Measurements from ENCODE around the gene ITPR3. TPM values are rescaled to one million over a fixed set of nuclear protein-coding genes. Genes with fewer than 3 reads are reported as not detected.

Gene ITPR3
- total RNA-seq, 1 donor from 2014 or later = 6.9 TPM

GRCh38 chr6:33631971-33632557, 10.9 kb downstream of the ITPR3 start:
- DNase-seq (ENCODE audit: low spot score) = no peak
- intact Hi-C loops (cut with DNase I) = loop anchor here (2.0 kb wide), 1 partner anchor 43 kb away; no protein-coding TSS in a partner anchor

GRCh38 chr6:33632558-33633039, 11.5 kb downstream of the ITPR3 start:
- intact Hi-C loops (cut with DNase I) = loop anchor here (2.0 kb wide), 1 partner anchor 44 kb away; no protein-coding TSS in a partner anchor
- no peak for DNase-seq (ENCODE audit: low spot score)

DNA sequence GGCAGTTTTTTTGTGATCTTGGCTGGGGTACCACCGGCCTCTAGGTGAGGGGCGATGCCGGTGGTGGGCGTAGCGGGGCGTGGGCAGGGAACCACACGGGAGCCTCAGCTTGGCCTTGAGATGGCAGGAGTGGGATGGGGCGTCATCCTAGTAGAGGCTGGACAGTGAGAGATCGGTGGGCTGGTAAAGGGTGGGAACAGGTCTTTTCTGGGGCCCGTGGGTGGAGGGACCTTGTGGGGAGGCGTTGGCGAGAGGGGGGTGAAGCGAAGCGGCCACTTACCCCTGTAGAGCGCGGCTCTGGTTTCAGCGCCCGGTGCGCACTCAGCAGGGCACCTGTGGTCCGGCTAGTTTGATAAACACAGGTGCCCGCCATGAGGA, 12.0 kb downstream of the ITPR3 start:
- intact Hi-C loops (cut with DNase I) = loop anchor here (2.0 kb wide), 1 partner anchor 44 kb away; no protein-coding TSS in a partner anchor
- no peak for DNase-seq (ENCODE audit: low spot score)

DNA sequence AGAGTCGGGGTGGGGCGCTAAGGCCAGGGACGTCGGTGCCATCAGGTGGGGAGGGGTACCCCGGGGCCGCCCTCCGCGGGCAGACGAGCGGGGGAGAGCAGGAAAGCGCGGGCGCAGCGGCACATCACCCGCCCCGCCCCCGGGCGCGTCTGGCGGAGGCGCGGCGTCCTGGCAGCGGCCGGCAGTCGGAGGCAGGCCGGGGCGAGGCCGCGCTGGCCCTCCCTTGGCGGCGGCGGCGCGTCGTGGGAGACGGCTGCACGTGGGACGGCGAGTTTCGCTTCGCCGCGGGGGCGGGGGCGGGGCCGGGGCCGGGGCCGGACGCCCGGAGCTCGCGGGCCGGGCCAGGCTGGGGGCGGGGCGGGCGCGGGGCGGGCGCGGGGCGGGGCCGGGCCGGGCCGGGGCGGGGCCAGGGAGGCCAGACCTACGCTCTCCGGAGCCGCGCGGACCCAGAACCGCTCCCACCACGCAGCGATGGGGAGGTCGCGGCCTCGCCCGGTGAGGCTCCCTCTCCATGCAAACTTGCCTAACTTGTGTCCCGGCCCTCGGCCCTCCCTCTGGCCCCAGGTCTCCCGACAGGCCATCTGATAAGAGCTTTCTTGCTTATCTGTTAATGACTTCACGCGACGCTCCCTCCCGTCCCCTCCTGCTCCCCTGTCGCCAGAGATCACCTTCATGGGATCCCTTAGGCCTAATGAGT, 12.5 kb downstream of the ITPR3 start:
- intact Hi-C loops (cut with DNase I) = loop anchor here (2.0 kb wide), 1 partner anchor 45 kb away; no protein-coding TSS in a partner anchor

DNA sequence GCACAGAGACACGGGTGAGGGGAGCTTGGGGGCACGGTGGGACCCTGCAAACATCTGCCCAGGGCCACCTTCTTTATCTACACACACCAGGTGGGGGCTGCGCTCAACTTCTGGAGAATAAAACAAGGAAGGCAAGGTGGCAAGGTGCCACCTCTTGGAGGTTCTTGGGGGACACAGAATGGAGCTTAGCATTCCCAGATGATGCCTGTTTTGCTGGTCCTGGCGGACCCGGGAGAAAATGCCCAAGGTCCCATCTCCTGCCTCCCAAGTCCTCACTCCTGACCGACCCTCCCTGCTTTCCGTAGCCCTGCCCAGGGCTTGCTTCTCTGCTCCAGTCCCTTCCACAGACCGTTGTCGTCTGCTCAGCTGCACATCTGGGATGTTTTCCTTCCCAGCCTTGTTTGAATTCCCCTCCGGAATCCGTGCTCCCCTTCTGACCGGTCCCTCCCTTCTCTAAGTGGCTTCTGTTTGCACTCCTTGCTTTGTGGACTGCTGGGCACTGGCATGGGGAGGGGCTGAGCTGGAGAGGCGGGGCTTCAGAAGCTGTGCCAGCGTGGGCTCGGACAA, 13.1 kb downstream of the ITPR3 start:
- no peak for DNase-seq (ENCODE audit: low spot score)
- intact Hi-C loops (cut with DNase I) = no loop called here

More for the DNA sequence above, 12.5 kb downstream of the ITPR3 start:
- no peak for DNase-seq (ENCODE audit: low spot score)

- no peak for DNase-seq (ENCODE audit: low spot score)
- intact Hi-C loops (cut with DNase I) = no loop called here
Observed at GRCh38 chr6:33634946-33635345, 13.8 kb downstream of the ITPR3 start.

GRCh38 chr6:33636655-33637054, 15.5 kb downstream of the ITPR3 start:
- no peak for DNase-seq (ENCODE audit: low spot score)
- intact Hi-C loops (cut with DNase I) = no loop called here

- intact Hi-C loops (cut with DNase I) = no loop called here
- DNase-seq (ENCODE audit: low spot score) = no peak
Observed at GRCh38 chr6:33638556-33638955, 17.4 kb downstream of the ITPR3 start.

DNA sequence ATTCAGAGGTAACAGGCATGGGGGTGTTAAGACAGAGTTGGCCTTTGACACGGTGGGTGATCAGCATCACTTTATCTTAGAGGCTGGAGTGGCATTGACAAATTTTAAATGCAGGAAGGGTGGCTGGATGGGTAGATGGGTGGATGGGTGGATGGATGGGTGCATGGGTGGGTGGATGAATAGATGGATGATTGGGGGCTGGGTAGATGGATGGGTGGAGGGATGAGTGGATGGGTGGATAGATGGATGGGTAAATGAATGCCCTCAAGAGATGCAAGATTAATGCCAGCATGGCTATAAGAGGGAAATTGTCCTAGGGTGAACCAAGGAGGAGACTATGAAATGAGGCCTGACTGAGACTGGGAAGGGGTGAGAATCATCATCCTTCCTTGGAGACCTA, 18.4 kb downstream of the ITPR3 start:
- DNase-seq (ENCODE audit: low spot score) = no peak
- intact Hi-C loops (cut with DNase I) = no loop called here

DNA sequence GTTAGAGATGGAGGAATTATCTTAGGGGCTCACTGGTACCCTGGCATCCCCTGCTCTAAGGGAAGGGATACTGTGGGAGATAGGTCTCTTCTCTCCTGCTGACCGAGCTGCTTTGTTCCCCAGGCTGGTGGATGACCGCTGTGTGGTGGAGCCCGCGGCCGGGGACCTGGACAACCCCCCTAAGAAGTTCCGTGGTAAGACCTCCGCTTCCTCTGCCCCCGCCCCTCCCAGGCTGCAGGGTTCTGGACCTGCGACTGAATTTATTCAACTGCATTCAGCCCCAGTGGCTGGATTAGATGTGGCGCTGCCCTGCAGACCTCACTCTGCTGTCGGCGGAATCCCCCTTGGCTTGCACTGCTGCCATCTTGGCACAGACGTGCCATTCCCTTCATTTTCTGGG, 19.2 kb downstream of the ITPR3 start:
- intact Hi-C loops (cut with DNase I) = no loop called here
- no peak for DNase-seq (ENCODE audit: low spot score)

- no peak for DNase-seq (ENCODE audit: low spot score)
- intact Hi-C loops (cut with DNase I) = no loop called here
Observed at GRCh38 chr6:33641144-33641543, 20.0 kb downstream of the ITPR3 start.

GRCh38 chr6:33641602-33642001, 20.5 kb downstream of the ITPR3 start:
- no peak for DNase-seq (ENCODE audit: low spot score)
- intact Hi-C loops (cut with DNase I) = no loop called here

DNA sequence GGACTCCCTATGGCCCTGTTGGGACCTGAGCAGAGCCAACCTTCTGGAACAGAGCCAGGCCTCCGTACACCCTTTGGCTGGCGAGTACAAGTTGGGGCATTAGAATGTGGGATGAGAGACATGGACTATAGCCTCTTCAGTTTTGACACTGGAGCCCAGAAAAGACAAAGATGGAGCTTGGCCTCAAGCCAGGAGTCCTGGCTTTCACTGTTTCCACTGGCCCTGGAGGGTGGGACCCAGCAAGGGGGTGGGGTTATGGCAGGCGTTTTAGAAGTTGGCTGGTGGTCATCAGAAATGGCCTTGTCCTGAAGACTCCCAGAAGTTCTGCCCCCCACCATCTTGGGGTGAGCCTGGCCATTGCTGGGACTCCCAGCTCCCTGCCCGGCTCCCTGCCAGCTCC, 21.8 kb downstream of the ITPR3 start:
- intact Hi-C loops (cut with DNase I) = no loop called here
- no peak for DNase-seq (ENCODE audit: low spot score)

DNA sequence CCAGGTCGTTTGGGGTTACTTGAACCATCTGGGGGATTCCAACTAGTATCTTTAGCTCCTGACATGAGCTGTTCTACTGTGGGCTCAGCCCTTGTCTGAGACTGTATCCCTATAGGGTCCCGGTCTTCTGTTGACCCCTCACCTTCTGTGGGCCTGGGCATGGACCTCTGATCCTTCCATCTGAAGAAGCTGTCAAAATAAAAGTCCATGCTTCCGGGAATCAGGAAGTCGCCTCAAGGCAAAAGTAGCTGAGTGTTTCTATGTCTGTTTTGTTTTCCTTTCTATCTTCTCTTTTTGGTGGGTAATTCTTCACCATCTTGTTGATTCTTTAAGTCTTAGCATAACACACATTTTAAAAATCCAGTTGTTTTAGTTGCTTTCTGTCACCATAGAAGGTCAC, 30.3 kb downstream of the ITPR3 start:
- DNase-seq (ENCODE audit: low spot score) = no peak
- intact Hi-C loops (cut with DNase I) = no loop called here

GRCh38 chr6:33652002-33652401, 30.9 kb downstream of the ITPR3 start:
- intact Hi-C loops (cut with DNase I) = no loop called here
- no peak for DNase-seq (ENCODE audit: low spot score)

DNA sequence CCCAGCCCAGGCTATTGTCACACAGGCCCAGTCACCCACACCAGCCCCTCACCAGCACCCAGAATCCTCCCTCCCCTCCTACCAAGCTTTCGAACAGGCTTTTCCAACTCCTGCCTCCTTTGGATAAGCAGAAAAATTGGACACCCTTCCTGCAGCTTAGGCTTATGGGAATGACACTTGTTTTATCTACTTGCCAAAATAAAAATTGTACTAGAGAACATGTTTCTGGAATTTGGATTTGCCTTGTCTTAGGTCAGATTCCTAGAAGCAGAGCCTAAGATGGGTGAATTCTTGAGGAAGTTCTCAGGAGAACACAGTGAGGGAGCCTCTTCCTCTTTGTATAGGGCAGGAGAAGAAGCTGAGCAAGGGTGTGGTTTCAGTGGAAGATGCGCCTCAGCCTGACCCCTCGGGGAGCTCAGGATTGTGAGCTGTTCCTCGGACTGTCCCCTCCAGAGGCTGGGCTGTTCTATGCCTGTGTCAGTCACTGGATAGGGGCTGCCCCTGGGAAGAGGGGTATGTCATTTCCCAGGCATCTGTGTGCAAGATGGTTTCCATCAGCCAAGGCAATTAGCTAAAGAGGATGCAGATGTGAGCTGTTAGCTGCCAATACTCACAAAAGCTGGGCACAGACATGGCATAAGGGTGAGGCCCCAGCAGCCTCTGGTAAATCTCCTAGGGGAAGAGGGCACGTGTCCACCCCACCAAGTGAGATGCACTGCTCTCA, 33.9 kb downstream of the ITPR3 start:
- DNase-seq (ENCODE audit: low spot score) = no peak
- intact Hi-C loops (cut with DNase I) = no loop called here

- DNase-seq (ENCODE audit: low spot score) = no peak
- intact Hi-C loops (cut with DNase I) = no loop called here
Observed at GRCh38 chr6:33656844-33657243, 35.7 kb downstream of the ITPR3 start.

- DNase-seq (ENCODE audit: low spot score) = no peak
- intact Hi-C loops (cut with DNase I) = no loop called here
Observed at GRCh38 chr6:33658982-33659689, 38.0 kb downstream of the ITPR3 start.

DNA sequence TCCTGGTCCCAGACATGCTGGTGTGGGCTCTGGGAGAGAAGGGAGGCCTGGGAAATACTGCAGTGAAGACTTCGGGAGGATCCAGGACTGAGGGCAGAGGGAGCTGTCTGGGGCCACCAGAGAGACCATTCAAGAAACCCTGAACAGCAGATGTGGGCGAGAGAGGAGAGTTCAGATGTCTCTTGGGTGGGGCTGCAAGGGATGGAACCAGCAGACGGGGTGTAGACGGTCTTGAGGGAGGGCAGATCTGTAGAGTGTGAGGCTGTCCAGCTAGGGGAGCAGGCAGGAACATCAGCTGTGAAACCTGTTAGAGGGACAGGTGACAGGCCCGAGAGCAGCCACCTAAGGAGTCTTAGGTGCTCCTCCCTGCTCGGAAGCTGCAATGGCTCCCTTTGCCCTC, 38.9 kb downstream of the ITPR3 start:
- no peak for DNase-seq (ENCODE audit: low spot score)
- intact Hi-C loops (cut with DNase I) = no loop called here

Measured in cardiac septum (tissue), 1 donor.